NT2/D1 (cell line): ENCODE results near the gene GTPBP4.

Experiments used
- DNase-seq: peaks from one replicate; pipeline ENCODE4 v3.0.0-alpha.2; 2011; ENCODE audit warnings: low read depth, low spot score
- H3K27me3 ChIP-seq: 2 replicates; pipeline ENCODE4 v1.6.0; 2011; ENCODE audit warnings: mild to moderate bottlenecking; ENCODE audit not compliant: insufficient read length, insufficient read depth
- H3K36me3 ChIP-seq: 2 replicates; pipeline ENCODE4 v1.6.1; 2011; ENCODE audit warnings: mild to moderate bottlenecking, low read length, mixed read lengths; ENCODE audit not compliant: insufficient read depth, insufficient read length
- H3K4me1 ChIP-seq: 2 replicates; pipeline ENCODE4 v1.5.1; 2011; ENCODE audit not compliant: insufficient read depth, insufficient read length
- H3K4me3 ChIP-seq: 2 replicates; pipeline ENCODE4 v1.5.1; 2011; ENCODE audit warnings: low read depth; ENCODE audit not compliant: insufficient read length
- H3K9ac ChIP-seq: 2 replicates; pipeline ENCODE4 v1.6.0; 2011; ENCODE audit warnings: low read depth; ENCODE audit not compliant: insufficient read length
- H3K9me3 ChIP-seq: 2 replicates; pipeline ENCODE4 v1.5.1; 2011; ENCODE audit warnings: mild to moderate bottlenecking, low read length; ENCODE audit not compliant: insufficient read depth
- SUZ12 ChIP-seq: IDR thresholded peaks from 2 replicates; pipeline ENCODE4 v1.6.1; 2011; ENCODE audit not compliant: insufficient read length, insufficient read depth; ENCODE audit errors: extremely low read depth
- YY1 ChIP-seq: IDR thresholded peaks from 2 replicates; pipeline ENCODE4 v1.6.1; 2011; ENCODE audit not compliant: insufficient read length, insufficient read depth
- ZNF274 ChIP-seq: IDR thresholded peaks from 2 replicates; pipeline ENCODE4 v1.6.1; 2011; ENCODE audit warnings: mild to moderate bottlenecking, low read depth, low read length

GTPBP4 gene

DNA sequence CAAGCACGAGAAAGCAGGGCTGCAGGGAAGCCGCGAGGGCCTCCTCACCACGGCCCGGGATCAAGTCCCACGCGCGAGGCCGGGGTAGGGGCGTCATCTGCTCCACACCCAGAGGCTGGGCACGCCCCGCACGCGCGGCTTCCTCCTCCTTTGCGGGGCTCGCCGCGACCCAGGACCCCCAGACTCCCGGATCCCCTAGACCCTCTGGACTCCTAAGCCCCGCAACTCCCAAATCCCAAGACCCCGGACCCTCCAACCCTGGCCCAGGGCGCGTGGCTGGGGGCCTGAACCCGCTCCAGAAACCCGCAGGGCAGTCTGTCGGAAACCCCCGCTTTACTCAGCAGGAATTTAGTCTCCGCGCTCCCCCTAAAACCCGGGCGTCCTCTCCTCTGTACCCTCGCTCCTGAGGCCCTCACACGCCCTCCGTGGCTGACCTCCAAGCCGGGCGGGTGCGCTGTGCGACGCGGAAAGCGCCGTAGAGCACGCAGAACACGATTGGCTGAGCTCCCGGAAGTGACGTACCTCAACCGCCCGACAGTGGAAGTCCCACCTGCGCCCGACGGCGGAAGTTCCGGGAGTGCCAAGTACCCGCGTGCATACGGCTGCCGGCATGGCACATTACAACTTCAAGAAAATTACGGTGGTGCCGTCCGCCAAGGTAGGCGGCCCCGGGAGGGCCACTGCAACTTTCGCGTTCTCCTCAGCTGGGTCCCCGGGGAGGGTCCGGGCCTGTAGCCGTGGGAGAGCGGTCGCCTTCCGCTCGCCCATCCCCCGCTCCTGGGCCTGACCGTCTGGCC is at the start of gene GTPBP4:
TSS of gene GTPBP4 (plus strand) at position 565 of the 797 bp plus-strand sequence. CDS start at position 611, 46 bp downstream.
- TF ChIP-seq ZNF274 (no peak), SUZ12 (no peak), YY1 (no peak)
- H3K27me3 ChIP-seq = no peaks in the 10 kb centered on the region
- H3K4me3 ChIP-seq = peak within 1 kb of the TSS; percentile 95
- H3K9me3 ChIP-seq = no peaks in the 10 kb centered on the region
- DNase-seq = peak; percentile 88
- H3K36me3 ChIP-seq = peaks cover 42% of the 10 kb centered on the region
- H3K9ac ChIP-seq = peak within 1 kb of the TSS; percentile 96
- no peaks in the 10 kb centered on the region for H3K4me1 ChIP-seq

DNA sequence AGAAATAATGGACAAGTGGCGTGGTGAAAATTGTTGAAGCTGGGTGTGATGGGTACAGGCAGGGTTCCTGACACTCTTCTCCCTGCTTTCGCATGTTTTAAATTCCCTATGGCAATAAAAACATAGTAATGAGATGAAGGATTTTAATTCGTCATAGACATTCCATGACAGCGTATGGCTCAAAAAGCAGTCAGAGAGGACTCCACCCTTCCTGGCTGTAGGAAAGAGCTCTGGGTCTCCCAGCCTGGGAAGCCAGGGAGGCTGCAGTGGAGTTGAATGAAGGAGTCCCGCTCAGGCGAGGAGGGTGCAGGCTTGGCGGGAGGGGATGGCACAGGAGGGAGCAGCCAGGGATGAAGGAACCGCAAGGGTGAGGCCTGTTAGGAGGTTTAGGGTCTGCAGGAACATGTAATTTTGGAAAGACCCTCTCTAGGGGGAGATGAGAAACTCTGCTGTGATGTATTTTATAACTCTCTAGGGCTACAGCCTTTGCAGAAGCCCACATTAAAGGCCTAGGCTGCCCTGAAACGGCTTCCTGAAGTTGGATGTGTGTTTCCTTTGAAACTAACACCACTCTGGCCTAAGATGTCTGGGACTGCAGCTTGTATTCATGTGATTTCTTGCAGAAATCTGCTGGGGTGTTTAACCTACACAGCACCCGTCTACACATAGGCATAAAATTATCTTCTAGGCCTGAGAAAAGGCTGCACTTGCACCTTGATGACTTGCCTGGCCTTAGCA is 49.1 kb upstream of the GTPBP4 start:
- Histone ChIP-seq H3K27me3 (no peaks in the 10 kb centered on the region), H3K4me1 (no peaks in the 10 kb centered on the region), H3K9me3 (no peaks in the 10 kb centered on the region), H3K9ac (no peak overlapping the region), H3K36me3 (no peaks in the 10 kb centered on the region), H3K4me3 (no peak overlapping the region)
- TF ChIP-seq SUZ12 = no peak
- no peak for TF ChIP-seq ZNF274
- no peak for TF ChIP-seq YY1
- no peak for DNase-seq

DNA sequence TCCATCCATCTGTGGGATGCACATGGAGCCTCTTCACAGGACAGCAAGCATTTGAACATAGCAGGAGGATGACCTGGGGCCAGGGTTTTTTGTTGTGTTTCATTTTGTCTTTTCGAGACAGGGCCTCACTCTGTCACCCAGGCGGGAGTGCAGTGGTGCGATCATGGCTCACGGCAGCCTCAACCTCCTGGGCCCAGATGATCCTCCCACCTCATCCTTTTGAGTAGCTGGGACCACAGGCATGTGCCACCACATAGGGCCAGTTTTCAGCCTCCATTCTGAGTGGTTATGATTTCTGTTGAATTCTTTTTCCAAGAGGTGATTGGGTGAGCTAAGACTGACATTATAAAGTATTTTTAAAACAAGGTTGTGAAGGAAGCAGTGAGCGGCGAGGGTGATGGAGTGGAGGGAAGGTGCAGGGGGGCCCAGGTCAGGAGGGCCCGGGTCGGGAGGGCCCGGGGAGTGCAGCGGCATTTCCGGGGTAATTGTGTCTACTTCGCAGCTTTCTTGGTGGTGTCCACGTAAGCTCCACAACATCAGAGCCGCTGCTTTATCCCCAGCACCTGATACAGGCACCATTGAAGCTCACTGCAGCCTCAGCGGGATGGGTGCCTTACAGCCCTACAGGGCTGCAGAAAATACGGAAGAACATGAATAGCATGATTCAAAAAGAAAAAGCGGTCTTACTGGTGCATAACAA is 44.8 kb upstream of the GTPBP4 start:
- Histone ChIP-seq H3K9ac (no peak overlapping the region), H3K36me3 (no peaks in the 10 kb centered on the region), H3K27me3 (no peaks in the 10 kb centered on the region), H3K4me1 (peaks cover 5% of the 10 kb centered on the region), H3K4me3 (no peak overlapping the region), H3K9me3 (no peaks in the 10 kb centered on the region)
- TF ChIP-seq SUZ12 (no peak), YY1 (no peak), ZNF274 (no peak)
- no peak for DNase-seq

DNA sequence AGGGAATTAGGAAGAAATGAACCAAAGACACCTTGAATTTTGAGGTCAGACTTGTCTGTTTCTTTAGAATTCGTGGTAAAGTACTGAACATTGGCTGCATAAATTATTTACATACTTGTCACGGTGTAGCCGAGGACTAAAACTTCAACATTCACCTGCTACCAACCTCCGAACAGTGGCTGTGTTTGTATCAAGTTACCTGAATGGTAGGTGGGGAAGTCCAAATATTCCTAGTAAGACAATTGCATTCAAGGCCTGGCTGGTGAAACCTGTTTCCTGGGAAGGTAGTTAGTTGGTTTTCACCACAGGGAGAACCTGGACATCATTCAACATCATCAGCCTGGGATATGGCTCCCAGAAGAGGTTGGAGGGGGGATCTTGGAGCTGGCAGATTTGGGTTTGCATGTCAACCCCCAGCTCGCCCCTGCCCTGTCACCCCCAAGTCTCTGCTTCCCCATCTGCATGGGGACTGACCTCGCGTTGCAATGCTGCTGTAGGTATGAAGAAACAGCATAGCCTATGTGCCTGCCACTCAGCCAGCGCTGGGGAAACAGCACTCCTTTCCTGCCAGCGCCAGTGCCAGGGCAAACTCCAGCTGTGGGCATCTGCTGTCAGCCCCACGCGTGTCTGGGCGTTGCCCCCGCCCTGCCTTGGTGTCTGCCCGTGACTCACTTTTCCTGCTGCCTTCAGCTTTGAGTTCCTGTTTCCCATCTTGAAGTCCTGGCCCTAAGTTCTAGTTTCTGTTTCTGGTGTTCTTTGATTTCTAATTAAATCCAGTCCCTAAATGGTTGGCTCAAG is 44.0 kb upstream of the GTPBP4 start:
- Histone ChIP-seq H3K36me3 (no peaks in the 10 kb centered on the region), H3K9me3 (no peaks in the 10 kb centered on the region), H3K27me3 (peaks cover 4% of the 10 kb centered on the region), H3K9ac (no peak overlapping the region), H3K4me3 (no peak overlapping the region), H3K4me1 (peaks cover 5% of the 10 kb centered on the region)
- no peak for DNase-seq
- no peak for TF ChIP-seq YY1
- no peak for TF ChIP-seq ZNF274
- TF ChIP-seq SUZ12 = no peak

DNA sequence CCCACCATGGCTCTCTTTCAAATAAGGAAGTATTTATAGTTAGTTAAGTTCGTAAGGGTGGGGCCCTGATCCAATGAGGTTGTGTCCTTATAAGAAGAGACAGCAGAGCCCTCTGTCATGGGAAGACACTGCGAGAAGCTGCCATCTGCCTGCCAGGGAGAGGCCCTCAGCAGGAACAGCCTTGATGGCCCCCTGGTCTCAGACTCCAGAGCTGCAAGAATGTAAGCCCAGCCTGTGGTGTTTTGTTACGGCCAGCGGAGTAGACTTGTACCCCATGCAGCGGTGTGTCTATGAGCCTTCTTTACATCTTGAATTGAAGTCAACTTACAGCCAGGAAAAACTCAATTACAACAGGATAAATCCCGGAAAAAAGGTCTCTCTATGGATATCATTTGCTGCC is 42.5 kb upstream of the GTPBP4 start:
- no peak for DNase-seq

DNA sequence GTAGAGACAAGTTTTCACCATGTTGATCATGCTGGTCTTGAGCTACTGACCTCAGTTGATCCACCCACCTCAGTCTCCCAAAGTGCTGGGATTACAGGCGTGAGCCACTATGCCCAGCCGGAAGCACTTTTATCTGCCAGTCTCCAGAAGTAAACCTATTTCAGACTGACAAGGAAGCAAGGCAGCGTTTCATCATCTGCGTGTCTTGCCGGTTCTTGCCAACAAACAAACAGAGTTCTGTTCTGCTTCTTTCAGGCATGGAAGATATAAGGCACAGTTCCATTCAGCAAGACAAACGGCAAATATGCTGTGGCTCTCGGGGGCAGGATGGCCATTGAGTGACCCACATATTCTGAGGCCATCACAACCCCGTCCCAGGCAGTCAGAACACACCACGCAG is 41.2 kb upstream of the GTPBP4 start:
- peaks cover 5% of the 10 kb centered on the region for H3K4me1 ChIP-seq
- H3K36me3 ChIP-seq = no peaks in the 10 kb centered on the region
- no peak for TF ChIP-seq ZNF274
- TF ChIP-seq SUZ12 = no peak
- TF ChIP-seq YY1 = no peak
- H3K9ac ChIP-seq = no peak overlapping the region
- H3K4me3 ChIP-seq = no peak overlapping the region
- H3K27me3 ChIP-seq = peaks cover 4% of the 10 kb centered on the region
- no peaks in the 10 kb centered on the region for H3K9me3 ChIP-seq
- no peak for DNase-seq

More for the DNA sequence above, 42.5 kb upstream of the GTPBP4 start:
- Histone ChIP-seq H3K27me3 (peaks cover 4% of the 10 kb centered on the region), H3K36me3 (no peaks in the 10 kb centered on the region), H3K9ac (no peak overlapping the region), H3K9me3 (no peaks in the 10 kb centered on the region), H3K4me1 (peaks cover 5% of the 10 kb centered on the region), H3K4me3 (no peak overlapping the region)
- TF ChIP-seq ZNF274 (no peak), YY1 (no peak), SUZ12 (no peak)
